ENCODE results near the gene TMEM135.
A peak's percentile ranks its signal among the peaks of the same experiment; 100 is the strongest.
"Not testable (repeated sequence)": the region's sequence is repeated elsewhere in the genome, so short reads cannot be mapped to it uniquely, and the experiment has no call there.

Gene TMEM135

GRCh38 chr11:87284306-87284705 lies 246.6 kb downstream of the TMEM135 start:
- H3K36me3 ChIP-seq (ENCODE audit: control insufficient read depth in 2 of 2, insufficient read depth in 2 of 2, low read length in 2 of 2): no peaks in the 10 kb centered on the region
- no peak overlapping the region for H3K4me3 ChIP-seq (ENCODE audit: low read length in 2 of 2)
- no peak overlapping the region for H3K9ac ChIP-seq (ENCODE audit: low read depth in 1 of 2, low read length in 2 of 2)
- no peaks in the 10 kb centered on the region for H3K27me3 ChIP-seq (ENCODE audit: control insufficient read depth in 2 of 2, insufficient read depth in 2 of 2, low read length in 2 of 2)
- H3K27ac ChIP-seq (ENCODE audit: low read depth in 2 of 2, low read length in 2 of 2): no peak overlapping the region
- H3K4me1 ChIP-seq (ENCODE audit: control insufficient read depth in 2 of 2, insufficient read depth in 2 of 2, low read length in 2 of 2): no peaks in the 10 kb centered on the region
- no peaks in the 10 kb centered on the region for H3K9me3 ChIP-seq (ENCODE audit: control insufficient read depth in 2 of 2, low read length in 2 of 2)

GRCh38 chr11:87285674-87286073 lies 247.9 kb downstream of the TMEM135 start:
- H3K27me3 ChIP-seq (ENCODE audit: control insufficient read depth in 2 of 2, insufficient read depth in 2 of 2, low read length in 2 of 2); H3K4me3 ChIP-seq (ENCODE audit: low read length in 2 of 2); H3K4me1 ChIP-seq (ENCODE audit: control insufficient read depth in 2 of 2, insufficient read depth in 2 of 2, low read length in 2 of 2); H3K9ac ChIP-seq (ENCODE audit: low read depth in 1 of 2, low read length in 2 of 2); H3K27ac ChIP-seq (ENCODE audit: low read depth in 2 of 2, low read length in 2 of 2); H3K36me3 ChIP-seq (ENCODE audit: control insufficient read depth in 2 of 2, insufficient read depth in 2 of 2, low read length in 2 of 2); H3K9me3 ChIP-seq (ENCODE audit: control insufficient read depth in 2 of 2, low read length in 2 of 2): not testable (repeated sequence)

GRCh38 chr11:87286338-87286737 lies 248.6 kb downstream of the TMEM135 start:
- no peak overlapping the region for H3K9ac ChIP-seq (ENCODE audit: low read depth in 1 of 2, low read length in 2 of 2)
- no peaks in the 10 kb centered on the region for H3K36me3 ChIP-seq (ENCODE audit: control insufficient read depth in 2 of 2, insufficient read depth in 2 of 2, low read length in 2 of 2)
- H3K4me3 ChIP-seq (ENCODE audit: low read length in 2 of 2): no peak overlapping the region
- no peak overlapping the region for H3K27ac ChIP-seq (ENCODE audit: low read depth in 2 of 2, low read length in 2 of 2)
- no peaks in the 10 kb centered on the region for H3K4me1 ChIP-seq (ENCODE audit: control insufficient read depth in 2 of 2, insufficient read depth in 2 of 2, low read length in 2 of 2)
- no peaks in the 10 kb centered on the region for H3K27me3 ChIP-seq (ENCODE audit: control insufficient read depth in 2 of 2, insufficient read depth in 2 of 2, low read length in 2 of 2)
- H3K9me3 ChIP-seq (ENCODE audit: control insufficient read depth in 2 of 2, low read length in 2 of 2): no peaks in the 10 kb centered on the region

- no peak overlapping the region for H3K9ac ChIP-seq (ENCODE audit: low read depth in 1 of 2, low read length in 2 of 2)
- H3K27me3 ChIP-seq (ENCODE audit: control insufficient read depth in 2 of 2, insufficient read depth in 2 of 2, low read length in 2 of 2): no peaks in the 10 kb centered on the region
- no peak overlapping the region for H3K4me3 ChIP-seq (ENCODE audit: low read length in 2 of 2)
- no peak overlapping the region for H3K27ac ChIP-seq (ENCODE audit: low read depth in 2 of 2, low read length in 2 of 2)
- H3K36me3 ChIP-seq (ENCODE audit: control insufficient read depth in 2 of 2, insufficient read depth in 2 of 2, low read length in 2 of 2): no peaks in the 10 kb centered on the region
- H3K4me1 ChIP-seq (ENCODE audit: control insufficient read depth in 2 of 2, insufficient read depth in 2 of 2, low read length in 2 of 2): no peaks in the 10 kb centered on the region
- H3K9me3 ChIP-seq (ENCODE audit: control insufficient read depth in 2 of 2, low read length in 2 of 2): no peaks in the 10 kb centered on the region
Measured at GRCh38 chr11:87290304-87290922, 252.7 kb downstream of the TMEM135 start.

- H3K36me3 ChIP-seq (ENCODE audit: control insufficient read depth in 2 of 2, insufficient read depth in 2 of 2, low read length in 2 of 2): no peaks in the 10 kb centered on the region
- H3K9me3 ChIP-seq (ENCODE audit: control insufficient read depth in 2 of 2, low read length in 2 of 2): no peaks in the 10 kb centered on the region
- no peak overlapping the region for H3K27ac ChIP-seq (ENCODE audit: low read depth in 2 of 2, low read length in 2 of 2)
- no peak overlapping the region for H3K4me3 ChIP-seq (ENCODE audit: low read length in 2 of 2)
- no peaks in the 10 kb centered on the region for H3K4me1 ChIP-seq (ENCODE audit: control insufficient read depth in 2 of 2, insufficient read depth in 2 of 2, low read length in 2 of 2)
- no peak overlapping the region for H3K9ac ChIP-seq (ENCODE audit: low read depth in 1 of 2, low read length in 2 of 2)
- no peaks in the 10 kb centered on the region for H3K27me3 ChIP-seq (ENCODE audit: control insufficient read depth in 2 of 2, insufficient read depth in 2 of 2, low read length in 2 of 2)
Measured at GRCh38 chr11:87292598-87292997, 254.9 kb downstream of the TMEM135 start.

GRCh38 chr11:87295237-87295636 lies 257.5 kb downstream of the TMEM135 start:
- Histone ChIP-seq H3K27ac (ENCODE audit: low read depth in 2 of 2, low read length in 2 of 2) (no peak overlapping the region), H3K4me1 (ENCODE audit: control insufficient read depth in 2 of 2, insufficient read depth in 2 of 2, low read length in 2 of 2) (peaks cover 0 to 6% of the 10 kb centered on the region in 2 donors), H3K9ac (ENCODE audit: low read depth in 1 of 2, low read length in 2 of 2) (no peak overlapping the region), H3K4me3 (ENCODE audit: low read length in 2 of 2) (no peak overlapping the region), H3K9me3 (ENCODE audit: control insufficient read depth in 2 of 2, low read length in 2 of 2) (no peaks in the 10 kb centered on the region), H3K36me3 (ENCODE audit: control insufficient read depth in 2 of 2, insufficient read depth in 2 of 2, low read length in 2 of 2) (no peaks in the 10 kb centered on the region), H3K27me3 (ENCODE audit: control insufficient read depth in 2 of 2, insufficient read depth in 2 of 2, low read length in 2 of 2) (no peaks in the 10 kb centered on the region)

- peaks cover 8 to 19% of the 10 kb centered on the region in 2 donors for H3K4me1 ChIP-seq (ENCODE audit: control insufficient read depth in 2 of 2, insufficient read depth in 2 of 2, low read length in 2 of 2)
- no peaks in the 10 kb centered on the region for H3K36me3 ChIP-seq (ENCODE audit: control insufficient read depth in 2 of 2, insufficient read depth in 2 of 2, low read length in 2 of 2)
- H3K27me3 ChIP-seq (ENCODE audit: control insufficient read depth in 2 of 2, insufficient read depth in 2 of 2, low read length in 2 of 2): no peaks in the 10 kb centered on the region
- no peaks in the 10 kb centered on the region for H3K9me3 ChIP-seq (ENCODE audit: control insufficient read depth in 2 of 2, low read length in 2 of 2)
- H3K9ac ChIP-seq (ENCODE audit: low read depth in 1 of 2, low read length in 2 of 2): no peak overlapping the region
- no peak overlapping the region for H3K27ac ChIP-seq (ENCODE audit: low read depth in 2 of 2, low read length in 2 of 2)
- H3K4me3 ChIP-seq (ENCODE audit: low read length in 2 of 2): no peak overlapping the region
Measured at GRCh38 chr11:87296627-87297026, 258.9 kb downstream of the TMEM135 start.

- Histone ChIP-seq H3K9ac (ENCODE audit: low read depth in 1 of 2, low read length in 2 of 2) (no peak overlapping the region), H3K4me3 (ENCODE audit: low read length in 2 of 2) (no peak overlapping the region), H3K36me3 (ENCODE audit: control insufficient read depth in 2 of 2, insufficient read depth in 2 of 2, low read length in 2 of 2) (no peaks in the 10 kb centered on the region), H3K27ac (ENCODE audit: low read depth in 2 of 2, low read length in 2 of 2) (peak overlapping the region in 1 of 2 donors; percentile 17), H3K27me3 (ENCODE audit: control insufficient read depth in 2 of 2, insufficient read depth in 2 of 2, low read length in 2 of 2) (no peaks in the 10 kb centered on the region), H3K9me3 (ENCODE audit: control insufficient read depth in 2 of 2, low read length in 2 of 2) (no peaks in the 10 kb centered on the region), H3K4me1 (ENCODE audit: control insufficient read depth in 2 of 2, insufficient read depth in 2 of 2, low read length in 2 of 2) (peaks cover 8 to 19% of the 10 kb centered on the region in 2 donors)
Measured at GRCh38 chr11:87298155-87298554, 260.4 kb downstream of the TMEM135 start.

- Histone ChIP-seq H3K9me3 (ENCODE audit: control insufficient read depth in 2 of 2, low read length in 2 of 2) (no peaks in the 10 kb centered on the region), H3K4me3 (ENCODE audit: low read length in 2 of 2) (no peak overlapping the region)
Measured at GRCh38 chr11:87299041-87299481, 261.3 kb downstream of the TMEM135 start.

GRCh38 chr11:87300640-87301380 lies 263.1 kb downstream of the TMEM135 start:
- peak overlapping the region; percentile 26 to 64 for H3K27ac ChIP-seq (ENCODE audit: low read depth in 2 of 2, low read length in 2 of 2)
- no peaks in the 10 kb centered on the region for H3K36me3 ChIP-seq (ENCODE audit: control insufficient read depth in 2 of 2, insufficient read depth in 2 of 2, low read length in 2 of 2)
- H3K4me1 ChIP-seq (ENCODE audit: control insufficient read depth in 2 of 2, insufficient read depth in 2 of 2, low read length in 2 of 2): peaks cover 8 to 19% of the 10 kb centered on the region in 2 donors
- no peaks in the 10 kb centered on the region for H3K27me3 ChIP-seq (ENCODE audit: control insufficient read depth in 2 of 2, insufficient read depth in 2 of 2, low read length in 2 of 2)
- peak overlapping the region in 1 of 2 donors; percentile 19 for H3K4me3 ChIP-seq (ENCODE audit: low read length in 2 of 2)
- no peaks in the 10 kb centered on the region for H3K9me3 ChIP-seq (ENCODE audit: control insufficient read depth in 2 of 2, low read length in 2 of 2)
- no peak overlapping the region for H3K9ac ChIP-seq (ENCODE audit: low read depth in 1 of 2, low read length in 2 of 2)

More at GRCh38 chr11:87299041-87299481, 261.3 kb downstream of the TMEM135 start:
- Histone ChIP-seq H3K36me3 (ENCODE audit: control insufficient read depth in 2 of 2, insufficient read depth in 2 of 2, low read length in 2 of 2) (no peaks in the 10 kb centered on the region), H3K27ac (ENCODE audit: low read depth in 2 of 2, low read length in 2 of 2) (peak overlapping the region in 1 of 2 donors; percentile 10), H3K9ac (ENCODE audit: low read depth in 1 of 2, low read length in 2 of 2) (no peak overlapping the region), H3K4me1 (ENCODE audit: control insufficient read depth in 2 of 2, insufficient read depth in 2 of 2, low read length in 2 of 2) (peaks cover 8 to 19% of the 10 kb centered on the region in 2 donors), H3K27me3 (ENCODE audit: control insufficient read depth in 2 of 2, insufficient read depth in 2 of 2, low read length in 2 of 2) (no peaks in the 10 kb centered on the region)

Data from mucosa of rectum (tissue), 2 donors.